Astrocyte of the spinal cord (primary cell): ENCODE results near the gene MEOX1.

Source experiments
- DNase-seq: peaks from one replicate; pipeline ENCODE4 v3.0.0; 2011; ENCODE audit warnings: low read depth, low spot score
- H3K4me3 ChIP-seq: 2 replicates; pipeline ENCODE4 v1.5.1; 2011; ENCODE audit warnings: low read depth, mild to moderate bottlenecking, low read length, moderate library complexity
- CTCF ChIP-seq: IDR thresholded peaks from 2 replicates; pipeline ENCODE4 v1.5.1; 2012; ENCODE audit warnings: low read depth, mild to moderate bottlenecking, low read length, inconsistent platforms
- in situ Hi-C: cut with HindIII; loops from 2 replicates; pipeline ENCODE4 v1.10.0; 2017; ENCODE audit warnings: low sequenced_read_pairs

Gene MEOX1

GRCh38 chr17:43667506-43667905, 5.8 kb upstream of the MEOX1 start:
- no peak for DNase-seq
- TF ChIP-seq CTCF: no peak
- no peak overlapping the region for H3K4me3 ChIP-seq
- in situ Hi-C loops: no loop called here

DNA sequence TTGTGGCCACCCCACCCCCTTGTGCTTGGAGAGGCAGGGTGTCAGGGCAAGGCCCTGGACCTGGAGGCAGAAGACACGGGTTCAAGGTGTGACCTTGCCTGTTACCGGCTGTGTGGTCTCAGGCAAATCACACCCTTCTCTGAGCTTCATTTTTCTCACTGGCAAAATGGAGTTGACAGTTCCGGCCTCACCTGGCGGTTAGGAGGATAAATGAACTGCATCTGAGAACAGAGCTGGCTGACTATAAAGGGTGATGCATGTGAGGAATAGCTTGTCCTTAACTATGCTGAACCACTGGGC, 4.2 kb upstream of the MEOX1 start:
- no peak for DNase-seq
- H3K4me3 ChIP-seq: no peak overlapping the region
- no peak for TF ChIP-seq CTCF
- in situ Hi-C loops: no loop called here

DNA sequence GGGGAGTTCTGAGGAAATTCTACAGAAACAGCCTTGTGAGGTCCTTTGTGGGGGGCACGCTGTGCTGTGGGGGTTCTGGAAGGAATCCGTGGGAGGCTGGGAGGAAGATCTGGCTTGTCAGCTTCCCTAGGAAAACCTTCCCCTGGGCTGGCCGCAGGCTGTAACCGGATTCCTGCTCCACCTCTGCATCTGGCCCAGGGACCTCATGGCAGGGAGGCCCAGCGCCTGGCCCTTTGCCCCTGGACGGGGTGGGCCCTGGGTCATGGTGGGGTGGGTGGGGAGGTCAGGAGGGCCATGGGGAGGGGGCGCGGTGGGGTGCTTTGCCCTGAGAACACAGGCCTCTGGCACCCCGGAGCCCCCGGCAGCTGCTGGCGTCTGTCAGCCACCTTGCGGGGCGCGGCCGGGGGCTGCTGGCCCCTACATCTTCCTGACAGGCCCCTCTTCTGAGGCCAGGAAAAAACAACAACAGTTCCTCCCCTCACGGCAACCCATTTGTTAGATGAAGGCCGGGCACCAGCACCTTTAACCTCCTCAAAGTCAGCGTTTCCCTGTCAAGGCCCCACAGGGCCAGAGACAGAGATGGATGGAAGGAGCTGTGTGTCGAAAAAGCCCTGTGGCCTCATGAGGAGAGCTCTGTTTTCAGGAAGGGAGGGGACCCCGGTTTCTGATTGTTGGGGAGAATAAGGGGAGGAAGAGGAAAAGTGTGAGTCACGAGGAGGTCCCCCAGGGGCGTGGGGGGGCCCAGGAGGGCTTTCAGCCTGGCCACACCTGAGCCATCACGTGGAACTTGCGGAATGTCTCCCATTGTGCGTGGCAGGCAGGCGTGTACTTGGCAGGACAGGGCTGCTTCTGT, 3.6 kb upstream of the MEOX1 start:
- no peak for TF ChIP-seq CTCF
- no peak for DNase-seq
- H3K4me3 ChIP-seq: no peak overlapping the region
- in situ Hi-C loops: no loop called here

- H3K4me3 ChIP-seq: no peak overlapping the region
- DNase-seq: no peak
- TF ChIP-seq CTCF: no peak
- in situ Hi-C loops: no loop called here
These were observed 2.4 kb upstream of the MEOX1 start for GRCh38 chr17:43664096-43664495.

DNA sequence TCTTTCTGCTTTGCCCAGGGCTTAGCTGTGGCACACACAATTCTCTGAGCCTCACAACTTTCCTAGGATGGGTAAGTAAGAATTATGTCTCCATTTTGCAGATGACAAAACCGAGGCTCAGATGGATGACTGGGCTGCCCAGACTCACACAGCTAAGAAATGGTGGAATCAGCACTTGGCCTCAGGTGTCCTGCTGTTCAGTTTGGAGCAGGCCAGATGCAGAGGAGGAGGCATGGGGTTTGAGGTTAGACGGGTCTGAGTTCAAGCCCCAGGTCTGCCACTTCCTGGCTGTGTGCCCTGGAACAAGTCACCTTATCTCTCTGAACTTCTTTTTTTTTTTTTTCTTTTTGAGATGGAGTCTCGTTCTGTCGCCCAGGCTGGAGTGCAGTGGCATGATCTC, 1.7 kb upstream of the MEOX1 start:
- TF ChIP-seq CTCF: no peak
- H3K4me3 ChIP-seq: no peak overlapping the region
- DNase-seq: no peak
- in situ Hi-C loops: no loop called here

DNA sequence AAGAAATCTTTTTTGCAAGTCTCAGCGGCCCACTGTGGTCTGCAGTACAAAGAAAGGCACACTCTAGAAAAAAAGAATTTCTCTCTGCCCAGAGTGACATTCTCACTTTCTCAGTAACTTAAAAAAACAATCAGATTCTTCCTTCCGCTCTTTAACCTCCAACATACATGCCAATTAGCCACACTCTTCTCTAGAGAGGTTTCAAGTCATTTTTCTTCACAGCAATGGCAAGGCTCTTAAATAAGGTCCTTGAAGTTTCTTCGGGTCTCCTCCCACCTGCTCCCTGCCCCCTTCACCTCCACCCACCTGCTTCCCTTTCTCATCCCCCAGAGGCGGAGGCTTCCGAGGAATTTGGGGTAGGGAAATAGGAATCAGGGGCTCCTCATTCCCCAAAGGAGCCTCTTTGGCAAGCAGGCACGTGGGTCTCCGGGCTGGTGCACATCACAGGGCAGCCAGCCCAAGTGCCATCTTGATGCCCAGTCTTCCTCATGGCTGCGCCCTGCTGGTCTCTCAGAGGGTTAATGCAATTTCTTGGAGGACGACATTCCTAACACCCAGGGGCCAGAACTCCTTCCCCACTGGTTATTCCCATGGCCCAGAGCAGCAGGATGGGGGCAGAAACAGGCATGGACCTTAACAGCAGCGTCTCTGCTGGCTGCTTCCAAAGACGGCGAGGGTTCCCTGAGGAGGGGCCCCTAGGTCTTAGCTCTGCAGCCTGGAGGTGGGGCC, 855 bp upstream of the MEOX1 start:
- H3K4me3 ChIP-seq: no peak overlapping the region
- no peak for DNase-seq
- TF ChIP-seq CTCF: no peak
- in situ Hi-C loops: no loop called here
